ENCODE results near the gene AURKB.

GRCh38 chr17:8231701-8232100 lies 21.3 kb upstream of the AURKB start:
- TF ChIP-seq POLR2A (IDR thresholded peaks at IDR 0.05; ENCODE audit: low read depth, low read length): no peak
- no peak for TF ChIP-seq CTCF (conservative IDR thresholded peaks at IDR 0.05; ENCODE audit: low read depth, low read length)
- no peak for TF ChIP-seq SMC3 (IDR thresholded peaks at IDR 0.05; ENCODE audit: low read depth, low read length)
- TF ChIP-seq NFE2L2 (IDR thresholded peaks at IDR 0.05; ENCODE audit: low read depth, low read length): no peak
- no peak for TF ChIP-seq BHLHE40 (IDR thresholded peaks at IDR 0.05; ENCODE audit: low read depth, low read length)
- no peak for TF ChIP-seq RAD21 (IDR thresholded peaks at IDR 0.05; ENCODE audit: low read length)
- no peak for TF ChIP-seq MAZ (IDR thresholded peaks at IDR 0.05; ENCODE audit: borderline replicate concordance, low read depth, low read length)
- TF ChIP-seq CEBPB (IDR thresholded peaks at IDR 0.05; ENCODE audit: low read depth, low read length): no peak
